Fibroblast of mammary gland (primary cell): ENCODE measurements around the gene PCSK5.

Experiments
- DNase-seq: peaks from one replicate; pipeline ENCODE4 v3.0.0-alpha.2; 2010; ENCODE audit warnings: low read depth
- H3K4me3 ChIP-seq: 2 replicates; pipeline ENCODE4 v1.5.1; 2011; ENCODE audit warnings: low read depth, mild to moderate bottlenecking, low read length, moderate library complexity; ENCODE audit not compliant: control insufficient read depth
- TF ChIP-seq, protein P1 (sequence below): conservative IDR thresholded peaks from 2 replicates; pipeline ENCODE4 v1.5.1; 2011; ENCODE audit warnings: low read depth, low read length, inconsistent platforms; ENCODE audit not compliant: control insufficient read depth, insufficient read depth

Gene PCSK5

DNA sequence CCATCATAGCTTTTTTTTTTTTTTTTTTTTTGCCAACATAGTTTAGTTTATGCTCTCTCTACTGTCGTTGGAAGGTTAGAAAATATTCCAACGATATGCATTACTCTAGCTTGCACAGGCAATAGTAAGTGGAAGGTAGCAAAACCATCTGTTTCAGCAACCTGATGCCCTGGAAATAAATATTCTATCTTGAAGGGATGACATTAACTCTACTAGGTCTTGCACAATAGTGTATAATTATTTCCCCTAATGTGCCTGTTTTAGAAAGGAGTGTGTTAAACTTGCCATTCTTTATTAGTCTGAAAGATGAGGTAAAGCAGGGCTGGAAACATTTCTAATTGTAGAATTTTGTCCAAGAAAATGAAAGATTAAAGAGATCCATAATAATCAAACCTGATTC, 111.0 kb downstream of the PCSK5 start:
- H3K4me3 ChIP-seq = no peak overlapping the region
- TF ChIP-seq, protein P1, sequence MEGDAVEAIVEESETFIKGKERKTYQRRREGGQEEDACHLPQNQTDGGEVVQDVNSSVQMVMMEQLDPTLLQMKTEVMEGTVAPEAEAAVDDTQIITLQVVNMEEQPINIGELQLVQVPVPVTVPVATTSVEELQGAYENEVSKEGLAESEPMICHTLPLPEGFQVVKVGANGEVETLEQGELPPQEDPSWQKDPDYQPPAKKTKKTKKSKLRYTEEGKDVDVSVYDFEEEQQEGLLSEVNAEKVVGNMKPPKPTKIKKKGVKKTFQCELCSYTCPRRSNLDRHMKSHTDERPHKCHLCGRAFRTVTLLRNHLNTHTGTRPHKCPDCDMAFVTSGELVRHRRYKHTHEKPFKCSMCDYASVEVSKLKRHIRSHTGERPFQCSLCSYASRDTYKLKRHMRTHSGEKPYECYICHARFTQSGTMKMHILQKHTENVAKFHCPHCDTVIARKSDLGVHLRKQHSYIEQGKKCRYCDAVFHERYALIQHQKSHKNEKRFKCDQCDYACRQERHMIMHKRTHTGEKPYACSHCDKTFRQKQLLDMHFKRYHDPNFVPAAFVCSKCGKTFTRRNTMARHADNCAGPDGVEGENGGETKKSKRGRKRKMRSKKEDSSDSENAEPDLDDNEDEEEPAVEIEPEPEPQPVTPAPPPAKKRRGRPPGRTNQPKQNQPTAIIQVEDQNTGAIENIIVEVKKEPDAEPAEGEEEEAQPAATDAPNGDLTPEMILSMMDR = no peak
- no peak for DNase-seq

DNA sequence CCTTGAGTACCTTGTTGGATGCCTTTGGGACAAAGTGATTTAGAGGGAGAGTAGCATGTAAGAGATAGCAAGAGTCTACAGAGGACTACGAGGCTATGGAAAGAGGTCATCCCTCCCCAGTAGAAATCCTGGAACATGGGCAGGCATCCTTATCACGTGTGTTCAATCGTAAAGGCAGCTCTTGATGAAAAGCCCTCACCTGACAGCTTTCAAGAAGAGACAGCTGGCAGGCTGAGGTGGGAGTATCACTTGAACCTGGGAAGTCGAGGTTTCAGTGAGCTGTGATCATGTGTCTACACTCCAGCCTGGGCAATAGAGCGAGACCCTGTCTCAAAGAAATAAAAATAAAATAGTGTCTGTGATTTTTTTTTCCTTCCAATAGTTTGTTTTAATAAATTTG, 112.6 kb downstream of the PCSK5 start:
- H3K4me3 ChIP-seq = no peak overlapping the region
- DNase-seq = no peak
- TF ChIP-seq, protein P1 = no peak

DNA sequence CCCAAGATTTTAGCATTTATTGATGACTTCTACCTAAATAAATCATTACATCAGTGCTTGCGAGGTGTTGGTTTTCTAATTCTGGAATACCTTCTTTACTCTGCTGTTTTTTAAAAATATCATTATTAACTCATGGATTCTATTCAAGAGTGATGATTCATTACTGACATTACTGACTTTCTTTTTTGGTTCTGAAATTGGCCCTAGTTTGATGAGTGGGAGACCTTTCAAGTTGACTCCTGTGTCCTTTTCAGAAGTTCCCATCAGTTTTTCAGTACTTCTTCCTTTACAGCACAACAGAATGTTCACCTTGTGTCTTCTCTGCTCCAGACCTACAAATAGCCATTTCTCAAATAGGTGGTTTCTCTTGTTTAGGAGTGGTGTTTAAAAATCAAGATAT, 114.1 kb downstream of the PCSK5 start:
- TF ChIP-seq, protein P1 = no peak
- H3K4me3 ChIP-seq = no peak overlapping the region
- DNase-seq = no peak

DNA sequence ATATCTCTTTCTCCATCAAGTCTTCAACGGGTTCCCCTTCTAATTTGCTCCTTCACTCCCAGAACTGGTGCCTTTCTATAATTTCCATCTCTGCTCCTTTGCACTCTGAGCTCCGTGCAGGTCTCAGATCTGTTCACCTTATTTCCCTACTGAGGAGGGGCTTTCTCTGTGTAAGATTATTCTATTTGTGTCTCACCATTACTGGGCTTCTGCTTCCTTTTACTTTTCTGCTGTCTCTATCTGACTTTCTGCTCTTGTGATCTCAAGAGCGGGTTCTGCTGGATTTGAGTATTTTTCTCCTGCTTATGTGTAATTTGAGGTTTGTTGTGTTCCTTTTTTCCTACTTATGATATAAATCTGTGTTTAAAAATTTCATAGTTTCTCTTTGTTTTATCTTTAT, 117.5 kb downstream of the PCSK5 start:
- no peak for DNase-seq
- no peak overlapping the region for H3K4me3 ChIP-seq
- TF ChIP-seq, protein P1 = no peak

DNA sequence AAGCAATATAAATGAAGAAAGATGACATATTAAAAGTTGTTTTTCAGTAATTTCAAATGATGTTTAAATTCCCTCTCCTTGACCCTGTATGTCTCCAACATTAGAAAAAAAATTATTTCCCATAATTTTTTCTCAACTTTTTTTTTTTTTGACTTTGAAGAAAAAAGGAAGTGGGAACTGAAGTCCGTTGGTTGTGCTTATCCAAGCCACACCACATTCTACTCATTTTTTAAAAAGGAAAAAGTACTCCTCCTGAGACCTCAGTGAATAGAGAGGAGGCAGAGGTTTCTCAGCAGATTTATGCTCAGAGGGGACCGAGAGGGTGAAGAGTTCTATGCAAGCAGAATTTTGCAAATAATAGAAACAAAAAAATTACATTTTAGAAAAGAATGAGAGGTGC, 123.3 kb downstream of the PCSK5 start:
- no peak for DNase-seq
- no peak overlapping the region for H3K4me3 ChIP-seq
- TF ChIP-seq, protein P1 = no peak

DNA sequence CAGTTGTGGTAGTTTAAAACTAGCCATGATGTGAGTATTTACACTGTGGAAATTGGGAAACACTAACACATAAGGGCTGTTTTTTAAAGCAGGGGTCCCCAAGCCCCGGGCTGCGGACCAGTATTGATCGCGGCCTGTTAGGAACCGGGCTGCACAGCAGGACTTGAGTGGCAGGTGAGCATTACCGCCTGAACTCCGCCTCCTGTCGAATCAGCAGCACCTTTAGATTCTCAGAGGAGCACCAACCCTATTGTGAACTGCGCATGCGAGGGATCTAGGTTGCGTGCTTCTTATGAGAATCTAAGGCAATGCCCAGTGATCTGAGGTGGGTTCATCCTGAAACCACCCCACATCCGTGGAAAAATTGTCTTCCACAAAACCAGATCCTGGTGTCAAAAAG, 127.8 kb downstream of the PCSK5 start:
- no peak for DNase-seq

More for the DNA sequence above, 127.8 kb downstream of the PCSK5 start:
- TF ChIP-seq, protein P1 = no peak
- no peak overlapping the region for H3K4me3 ChIP-seq
